ENCODE data around the gene LSAMP.

GRCh38 chr3:116161575-116162525, 283.4 kb downstream of the LSAMP start:
- TF ChIP-seq CTCF (conservative IDR thresholded peaks at IDR 0.05; ENCODE audit: low read depth, low read length) (no peak), EZH2 (IDR thresholded peaks at IDR 0.05; ENCODE audit: borderline replicate concordance, low read depth, low read length, poor library complexity, severe bottlenecking) (no peak)

All from A673 (cell line).